K562 (cell line): Measurements from ENCODE around the gene GPX1.

Experiments
- CBX1 ChIP-seq: sonication (generic); IDR thresholded peaks from 2 replicates; pipeline ENCODE4 v1.6.1; 2016; ENCODE audit warnings: antibody characterized with exemption, low read depth, mild to moderate bottlenecking
- NRF1 ChIP-seq, 2 experiments: fragments of 450-650 bp; IDR thresholded peaks in 1 of 2; conservative IDR thresholded peaks in 1 of 2; 2 replicates each; pipeline ENCODE4 v1.6.1; 2014; ENCODE audit warnings: mild to moderate bottlenecking in 2 of 2
- SOX6 ChIP-seq: fragments of 450-650 bp; IDR thresholded peaks from 2 replicates; pipeline ENCODE4 v1.6.1; 2014; ENCODE audit warnings: mild to moderate bottlenecking
- ZNF12 ChIP-seq: sonication (generic); formaldehyde crosslinking; IDR thresholded peaks from 2 replicates; pipeline ENCODE4 v1.4.0; 2020; ENCODE audit warnings: mild to moderate bottlenecking, missing genetic modification reagents
- TF ChIP-seq, protein P1 (sequence below): sonication (generic); formaldehyde crosslinking; IDR thresholded peaks from 2 replicates; pipeline ENCODE4 v1.8.1; 2022; ENCODE audit warnings: missing genetic modification reagents

DNA sequence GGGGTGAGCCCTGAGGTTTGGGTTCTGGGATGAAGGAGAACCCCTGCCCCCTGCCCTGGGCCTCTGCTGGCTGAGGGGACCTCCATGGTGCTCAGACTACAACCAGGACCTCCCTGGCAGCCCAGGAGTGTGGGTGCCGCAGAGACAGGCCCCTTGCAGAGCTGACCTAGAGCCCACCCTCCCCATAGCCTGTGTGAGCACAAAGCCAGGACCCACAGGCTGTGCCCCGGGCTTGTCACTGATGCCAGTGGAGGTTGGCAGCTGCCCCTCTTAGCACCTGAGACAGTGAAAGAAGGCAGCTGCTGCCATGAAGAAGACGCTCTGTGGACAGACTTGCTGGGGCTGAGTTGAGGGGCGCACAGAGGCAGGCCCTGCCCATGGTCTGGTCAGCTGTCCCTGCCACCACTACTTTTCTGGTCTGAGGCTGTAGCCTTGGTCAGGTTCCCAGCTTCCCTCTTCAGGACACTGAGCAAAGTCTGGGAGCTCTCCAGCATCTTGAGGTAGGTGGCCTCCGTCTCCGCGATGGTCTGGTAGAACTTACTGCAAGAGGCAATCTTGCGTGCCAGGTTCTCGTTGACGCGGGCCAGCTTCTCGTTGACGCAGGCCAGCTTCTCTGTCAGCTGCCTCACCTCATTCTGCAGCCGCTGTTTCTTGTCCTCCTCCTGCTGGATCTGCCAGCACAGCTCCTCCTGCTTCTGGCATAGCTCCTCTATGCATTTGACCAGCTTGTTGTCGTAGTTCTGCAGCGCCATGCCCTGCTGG lies 41.3 kb downstream of the GPX1 start:
- TF ChIP-seq NRF1 (conservative IDR thresholded peaks at IDR 0.05 in 1 of 2, IDR thresholded peaks at IDR 0.05 in 1 of 2) (no peak), ZNF12 (CRISPR knock-in tag) (no peak), SOX6 (no peak), CBX1 (no peak)
- TF ChIP-seq, protein P1, sequence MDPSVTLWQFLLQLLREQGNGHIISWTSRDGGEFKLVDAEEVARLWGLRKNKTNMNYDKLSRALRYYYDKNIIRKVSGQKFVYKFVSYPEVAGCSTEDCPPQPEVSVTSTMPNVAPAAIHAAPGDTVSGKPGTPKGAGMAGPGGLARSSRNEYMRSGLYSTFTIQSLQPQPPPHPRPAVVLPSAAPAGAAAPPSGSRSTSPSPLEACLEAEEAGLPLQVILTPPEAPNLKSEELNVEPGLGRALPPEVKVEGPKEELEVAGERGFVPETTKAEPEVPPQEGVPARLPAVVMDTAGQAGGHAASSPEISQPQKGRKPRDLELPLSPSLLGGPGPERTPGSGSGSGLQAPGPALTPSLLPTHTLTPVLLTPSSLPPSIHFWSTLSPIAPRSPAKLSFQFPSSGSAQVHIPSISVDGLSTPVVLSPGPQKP: no peak
